H1 (cell line): ENCODE measurements around the gene TMEM127. TPM values are rescaled to one million over a fixed set of nuclear protein-coding genes. Genes with fewer than 3 reads are reported as not detected.

Experiments
- ASH2L ChIP-seq: fragments of 200-600, 300-600 bp; sonication (generic); IDR thresholded peaks from one replicate; pipeline ENCODE4 v1.7.1; 2017; ENCODE audit warnings: low read length
- BRCA1 ChIP-seq: IDR thresholded peaks from 2 replicates; pipeline ENCODE4 v1.6.1; 2012; ENCODE audit warnings: low read depth, low read length, improper control_type of control experiment
- CHD7 ChIP-seq: fragments of 300-600 bp; sonication (generic); IDR thresholded peaks from 2 replicates; pipeline ENCODE4 v1.7.1; 2012; ENCODE audit warnings: low read length, moderate library complexity, mild to moderate bottlenecking, inconsistent platforms; ENCODE audit not compliant: insufficient replicate concordance
- CREB1 ChIP-seq: IDR thresholded peaks from 2 replicates; pipeline ENCODE4 v1.6.1; 2012; ENCODE audit warnings: inconsistent platforms
- POU5F1 ChIP-seq: IDR thresholded peaks from 2 replicates; pipeline ENCODE4 v1.6.1; 2011; ENCODE audit warnings: low read depth, mild to moderate bottlenecking, low read length, moderate library complexity
- RFX5 ChIP-seq: IDR thresholded peaks from 2 replicates; pipeline ENCODE4 v1.6.1; 2011; ENCODE audit warnings: low read depth, low read length, improper control_type of control experiment, borderline replicate concordance
- RNF2 ChIP-seq: fragments of 200-900, 300-1000 bp; sonication (generic); IDR thresholded peaks from 2 replicates; pipeline ENCODE4 v1.7.1; 2016; ENCODE audit warnings: borderline replicate concordance, low read depth, mild to moderate bottlenecking, antibody characterized with exemption, low read length; ENCODE audit not compliant: poor library complexity, severe bottlenecking; ENCODE audit errors: missing control alignments
- SAP30 ChIP-seq: fragments of 300-600 bp; sonication (generic); IDR thresholded peaks from 2 replicates; pipeline ENCODE4 v1.7.1; 2012; ENCODE audit warnings: low read length, moderate library complexity, mild to moderate bottlenecking, inconsistent platforms; ENCODE audit not compliant: insufficient read depth, insufficient replicate concordance
- SIX5 ChIP-seq: IDR thresholded peaks from 2 replicates; pipeline ENCODE4 v1.6.1; 2011; ENCODE audit warnings: mild to moderate bottlenecking, low read depth, low read length
- polyA plus RNA-seq, 7 experiments: library from polyadenylated mRNA; depleted of rRNA in 3 of 7; stranded (reverse) in 5 of 7; unstranded in 2 of 7; fragments of >200 nt in 5 of 7; fragments of 200-250 nt in 2 of 7; gene quantifications; 1 replicate in 5 of 7; 2 replicates in 1 of 7; 4 replicates in 1 of 7; pipeline versions ENCODE4 v1.2.1 to v1.2.3, GENCODE V29; 2011 to 2013; ENCODE audit warnings: missing spikeins in 2 of 7, mixed read lengths in 2 of 7
- total RNA-seq: library from RNA; stranded (reverse); fragmentation: NEBNext Ultra II Directional; extraction: Animal tissue kit (Norgen Biotek cat#: 25700); gene quantifications from 2 replicates; pipeline ENCODE4 v1.2.1, GENCODE V29; 2021

The TMEM127 gene
- total and polyA plus RNA-seq, 2 of the 8 experiments (the other 6 are each of a cell fraction or from before 2014, with no cell fraction given): 25.0 to 41.0 TPM

DNA sequence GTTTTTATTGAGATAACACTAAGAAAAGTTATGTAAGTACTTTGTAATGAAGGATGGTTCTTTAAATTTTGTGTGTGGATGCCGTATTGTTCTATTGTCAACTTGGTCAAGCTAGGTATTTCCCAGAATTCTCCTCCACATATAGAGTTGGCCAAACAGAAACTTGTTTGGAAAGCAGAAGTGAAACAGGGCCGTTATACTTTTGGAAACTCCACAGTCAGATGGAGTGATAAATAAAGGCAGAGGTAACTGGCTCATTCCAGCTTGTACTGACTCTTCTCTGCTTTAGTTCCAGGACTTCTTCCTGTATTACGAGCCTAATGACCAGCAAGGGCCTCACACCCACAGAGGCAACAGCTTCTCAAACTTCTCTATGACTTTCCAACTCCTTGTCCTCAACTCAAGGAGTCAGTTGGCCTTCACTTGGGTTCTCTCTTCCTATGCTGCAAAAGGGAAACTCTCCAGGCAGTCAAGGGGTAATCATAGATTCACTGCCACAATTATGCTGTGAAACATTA, 40.7 kb downstream of the TMEM127 start (continued):
- TF ChIP-seq CHD7 (no peak), BRCA1 (no peak), RFX5 (no peak), CREB1 (no peak), SAP30 (no peak), SIX5 (no peak), RNF2 (no peak), POU5F1 (no peak), ASH2L (no peak)
